ENCODE measurements around the gene EML3. TPM values are rescaled to one million over a fixed set of nuclear protein-coding genes. Genes with fewer than 3 reads are reported as not detected.

The EML3 gene
- total and polyA plus RNA-seq, 2 of the 13 experiments (the other 11 are each of a cell fraction or from before 2014, with no cell fraction given) = 10.6 to 12.3 TPM

DNA sequence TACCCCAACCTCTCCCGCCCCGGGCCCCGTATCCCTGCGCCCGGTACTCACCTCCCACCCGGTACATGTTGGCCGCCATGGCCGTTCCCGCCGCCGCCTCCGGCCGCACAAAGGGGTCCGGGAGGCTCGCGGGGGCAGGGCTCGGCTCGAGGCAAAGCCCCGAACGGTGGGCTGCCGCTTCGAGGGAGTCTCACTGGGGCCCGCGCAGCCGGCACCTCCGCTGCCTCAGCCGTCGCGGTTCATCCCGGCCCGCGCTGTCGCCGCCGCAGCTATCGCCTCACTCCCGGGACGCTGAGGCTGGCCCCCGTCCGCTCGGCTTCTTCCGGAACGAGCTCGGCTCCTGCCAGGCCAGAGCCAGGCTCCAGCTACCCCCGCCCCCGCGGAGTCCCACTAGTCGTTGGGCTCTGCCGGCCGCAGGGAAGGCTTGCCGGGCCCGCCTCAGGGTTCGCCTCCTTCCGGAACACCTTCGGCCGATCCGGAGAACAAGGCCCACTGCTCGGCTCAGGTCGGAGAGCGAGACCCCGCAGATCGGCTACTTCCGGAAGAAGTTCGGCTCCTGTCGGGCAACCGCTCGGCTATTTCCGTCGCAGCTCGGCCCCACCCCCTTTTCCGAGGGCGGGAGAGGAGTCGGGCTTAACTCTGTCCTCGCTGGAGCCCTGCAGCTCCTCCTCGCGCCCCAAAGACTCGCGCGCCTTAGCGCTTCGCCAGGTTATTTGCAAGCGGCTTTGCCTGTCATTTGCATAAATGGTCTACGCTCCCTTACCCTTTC, 11.0 kb downstream of the EML3 start, which contains the start of gene MTA2 (continued):
- TF ChIP-seq IRF1 (CRISPR knock-in tag; IDR thresholded peaks at IDR 0.05; ENCODE audit: low read depth) (no peak), ZNF30 (CRISPR knock-in tag; IDR thresholded peaks at IDR 0.05) (no peak), PPARG (CRISPR knock-in tag; conservative IDR thresholded peaks at IDR 0.05) (0 out of 2 replicates have a peak, but pooled peaks have one; percentile 25), GABPA (IDR thresholded peaks at IDR 0.05; ENCODE audit: low read depth, low read length) (peak; percentile 42; the same call in 1 of the 2 replicates), GABPA (CRISPR knock-in tag; IDR thresholded peaks at IDR 0.05; ENCODE audit: low read depth) (peak; percentile 82), NAIF1 (CRISPR knock-in tag; IDR thresholded peaks at IDR 0.05; ENCODE audit: borderline replicate concordance) (no peak), MXI1 (IDR thresholded peaks at IDR 0.05; ENCODE audit: borderline replicate concordance, low read depth, low read length) (0 out of 3 replicates have a peak, but pooled peaks have one; percentile 45), ZNF704 (CRISPR knock-in tag; IDR thresholded peaks at IDR 0.05; ENCODE audit: borderline replicate concordance) (peak; percentile 49; the same call in 1 of the 2 replicates), ZNF782 (CRISPR knock-in tag; IDR thresholded peaks at IDR 0.05; ENCODE audit: borderline replicate concordance) (no peak), NBN (conservative IDR thresholded peaks at IDR 0.05) (no peak), ZNF891 (CRISPR knock-in tag; IDR thresholded peaks at IDR 0.05) (no peak; the same call in 1 of the 2 replicates), ZNF773 (CRISPR knock-in tag; IDR thresholded peaks at IDR 0.05; ENCODE audit: borderline replicate concordance) (no peak; the same call in 1 of the 2 replicates), ZNF260 (CRISPR knock-in tag; IDR thresholded peaks at IDR 0.05; ENCODE audit: borderline replicate concordance, low read depth) (no peak), GTF3A (CRISPR knock-in tag; conservative IDR thresholded peaks at IDR 0.05) (no peak), NFRKB (IDR thresholded peaks at IDR 0.05) (no peak), ASH2L (IDR thresholded peaks at IDR 0.05; ENCODE audit: insufficient read length, low read depth, low read length) (peak; percentile 83), ZNF772 (CRISPR knock-in tag; IDR thresholded peaks at IDR 0.05) (0 out of 2 replicates have a peak, but pooled peaks have one; percentile 14), RNF2 (conservative IDR thresholded peaks at IDR 0.05; ENCODE audit: low read depth) (0 out of 2 replicates have a peak, but pooled peaks have one; percentile 34), ZBTB49 (CRISPR knock-in tag; IDR thresholded peaks at IDR 0.05; ENCODE audit: borderline replicate concordance) (no peak)
- TF ChIP-seq, protein P1, sequence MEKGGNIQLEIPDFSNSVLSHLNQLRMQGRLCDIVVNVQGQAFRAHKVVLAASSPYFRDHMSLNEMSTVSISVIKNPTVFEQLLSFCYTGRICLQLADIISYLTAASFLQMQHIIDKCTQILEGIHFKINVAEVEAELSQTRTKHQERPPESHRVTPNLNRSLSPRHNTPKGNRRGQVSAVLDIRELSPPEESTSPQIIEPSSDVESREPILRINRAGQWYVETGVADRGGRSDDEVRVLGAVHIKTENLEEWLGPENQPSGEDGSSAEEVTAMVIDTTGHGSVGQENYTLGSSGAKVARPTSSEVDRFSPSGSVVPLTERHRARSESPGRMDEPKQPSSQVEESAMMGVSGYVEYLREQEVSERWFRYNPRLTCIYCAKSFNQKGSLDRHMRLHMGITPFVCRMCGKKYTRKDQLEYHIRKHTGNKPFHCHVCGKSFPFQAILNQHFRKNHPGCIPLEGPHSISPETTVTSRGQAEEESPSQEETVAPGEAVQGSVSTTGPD (CRISPR knock-in tag; IDR thresholded peaks at IDR 0.05) = no peak
- TF ChIP-seq, protein P2, sequence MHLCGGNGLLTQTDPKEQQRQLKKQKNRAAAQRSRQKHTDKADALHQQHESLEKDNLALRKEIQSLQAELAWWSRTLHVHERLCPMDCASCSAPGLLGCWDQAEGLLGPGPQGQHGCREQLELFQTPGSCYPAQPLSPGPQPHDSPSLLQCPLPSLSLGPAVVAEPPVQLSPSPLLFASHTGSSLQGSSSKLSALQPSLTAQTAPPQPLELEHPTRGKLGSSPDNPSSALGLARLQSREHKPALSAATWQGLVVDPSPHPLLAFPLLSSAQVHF (CRISPR knock-in tag; IDR thresholded peaks at IDR 0.05) = peak; percentile 84
- TF ChIP-seq, protein P3, sequence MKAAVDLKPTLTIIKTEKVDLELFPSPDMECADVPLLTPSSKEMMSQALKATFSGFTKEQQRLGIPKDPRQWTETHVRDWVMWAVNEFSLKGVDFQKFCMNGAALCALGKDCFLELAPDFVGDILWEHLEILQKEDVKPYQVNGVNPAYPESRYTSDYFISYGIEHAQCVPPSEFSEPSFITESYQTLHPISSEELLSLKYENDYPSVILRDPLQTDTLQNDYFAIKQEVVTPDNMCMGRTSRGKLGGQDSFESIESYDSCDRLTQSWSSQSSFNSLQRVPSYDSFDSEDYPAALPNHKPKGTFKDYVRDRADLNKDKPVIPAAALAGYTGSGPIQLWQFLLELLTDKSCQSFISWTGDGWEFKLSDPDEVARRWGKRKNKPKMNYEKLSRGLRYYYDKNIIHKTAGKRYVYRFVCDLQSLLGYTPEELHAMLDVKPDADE (CRISPR knock-in tag; IDR thresholded peaks at IDR 0.05) = no peak

Measured in HepG2 (cell line).